ENCODE measurements around the gene PLAC8.
A peak's percentile ranks its signal among the peaks of the same experiment; 100 is the strongest.

PLAC8 gene

DNA sequence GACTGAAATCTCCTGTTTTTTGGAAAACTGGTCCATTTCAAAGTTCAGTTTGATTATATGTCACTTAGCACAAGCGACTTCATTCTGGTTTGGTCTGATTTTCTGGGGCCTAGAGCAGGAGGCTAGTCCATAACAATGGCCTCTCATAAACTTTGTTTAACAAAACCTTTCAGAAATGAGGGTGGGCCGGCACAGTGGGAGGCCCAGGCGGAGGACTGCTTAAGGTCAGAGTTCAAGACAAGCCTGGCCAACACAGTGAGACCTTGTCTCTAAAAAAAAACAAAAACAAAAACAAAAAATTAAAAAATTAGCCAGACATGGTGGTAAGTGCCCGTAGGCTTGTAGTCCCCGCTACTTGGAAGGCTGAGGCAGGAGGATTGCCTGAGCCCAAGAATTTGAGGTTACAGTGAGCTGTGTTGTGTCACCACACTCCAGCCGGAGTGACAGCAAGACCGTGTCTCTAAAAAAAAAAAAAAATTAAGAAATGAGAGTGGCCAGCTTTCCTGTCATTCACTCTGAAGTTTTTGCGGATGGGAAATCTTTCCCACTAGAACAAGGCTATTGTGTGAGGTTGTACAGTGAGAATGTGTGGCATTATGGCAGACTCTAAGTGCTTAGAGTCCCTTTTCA is 1.2 kb upstream of the PLAC8 start (continued):
- TF ChIP-seq ZNF23 (tag by site-specific recombination; IDR thresholded peaks at IDR 0.05; ENCODE audit: borderline replicate concordance) (no peak), ZNF560 (tag by site-specific recombination; IDR thresholded peaks at IDR 0.05; ENCODE audit: borderline replicate concordance) (no peak)

DNA sequence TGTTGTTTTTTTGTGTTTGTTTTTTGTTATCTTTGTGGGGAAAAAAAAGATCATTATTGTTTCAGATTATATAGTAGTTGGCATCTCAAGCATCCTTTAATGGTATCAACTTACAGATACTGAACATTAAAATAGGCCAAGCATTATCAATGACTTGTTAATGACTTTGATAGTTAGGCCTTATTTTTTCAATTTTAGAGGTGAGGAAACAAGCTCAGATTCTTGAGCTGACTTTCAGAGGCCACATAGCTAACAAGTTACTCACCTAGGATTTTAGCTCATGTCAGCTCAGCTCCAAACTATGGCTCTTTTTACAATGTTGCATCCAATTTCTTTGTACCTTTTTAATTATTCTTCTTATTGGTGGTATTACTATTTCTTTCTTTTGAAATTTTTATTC is 471 bp upstream of the PLAC8 start:
- Histone ChIP-seq H3K9me3 (ENCODE audit: control insufficient read depth, insufficient read depth, low read depth, low read length) (no peaks in the 10 kb centered on the region), H3K4me3 (ENCODE audit: low read depth, low read length) (no peak overlapping the region), H3K4me1 (ENCODE audit: control insufficient read depth, insufficient read depth, low read length) (no peaks in the 10 kb centered on the region), H3K36me3 (ENCODE audit: control insufficient read depth in 2 of 2, insufficient read depth in 1 of 2, low read length in 2 of 2) (no peaks in the 10 kb centered on the region), H3K27ac (ENCODE audit: extremely low read depth, low read depth, low read length) (no peak overlapping the region)
- TF ChIP-seq ZNF664 (tag by site-specific recombination; IDR thresholded peaks at IDR 0.05) (no peak), ZBTB21 (tag by site-specific recombination; IDR thresholded peaks at IDR 0.05) (no peak), ZNF501 (tag by site-specific recombination; IDR thresholded peaks at IDR 0.05) (no peak), ZNF510 (tag by site-specific recombination; IDR thresholded peaks at IDR 0.05; ENCODE audit: insufficient replicate concordance) (no peak), BCL11B (tag by site-specific recombination; IDR thresholded peaks at IDR 0.05; ENCODE audit: low read depth) (no peak), SP7 (tag by site-specific recombination; IDR thresholded peaks at IDR 0.05) (no peak), ZNF335 (tag by site-specific recombination; conservative IDR thresholded peaks at IDR 0.05) (no peak; the same call in 1 of the 2 replicates), ZBTB8A (tag by site-specific recombination; IDR thresholded peaks at IDR 0.05) (no peak), GLIS2 (tag by site-specific recombination; IDR thresholded peaks at IDR 0.05) (no peak), HOXA7 (CRISPR knock-in tag; IDR thresholded peaks at IDR 0.05; ENCODE audit: borderline replicate concordance) (no peak), MEIS1 (CRISPR knock-in tag; IDR thresholded peaks at IDR 0.05; ENCODE audit: borderline replicate concordance) (no peak), ZNF394 (tag by site-specific recombination; IDR thresholded peaks at IDR 0.05; ENCODE audit: borderline replicate concordance) (no peak), SP2 (tag by site-specific recombination; IDR thresholded peaks at IDR 0.05) (no peak), FEZF1 (tag by site-specific recombination; IDR thresholded peaks at IDR 0.05) (0 out of 2 replicates have a peak, but pooled peaks have one; percentile 9)
- TF ChIP-seq, protein P1, sequence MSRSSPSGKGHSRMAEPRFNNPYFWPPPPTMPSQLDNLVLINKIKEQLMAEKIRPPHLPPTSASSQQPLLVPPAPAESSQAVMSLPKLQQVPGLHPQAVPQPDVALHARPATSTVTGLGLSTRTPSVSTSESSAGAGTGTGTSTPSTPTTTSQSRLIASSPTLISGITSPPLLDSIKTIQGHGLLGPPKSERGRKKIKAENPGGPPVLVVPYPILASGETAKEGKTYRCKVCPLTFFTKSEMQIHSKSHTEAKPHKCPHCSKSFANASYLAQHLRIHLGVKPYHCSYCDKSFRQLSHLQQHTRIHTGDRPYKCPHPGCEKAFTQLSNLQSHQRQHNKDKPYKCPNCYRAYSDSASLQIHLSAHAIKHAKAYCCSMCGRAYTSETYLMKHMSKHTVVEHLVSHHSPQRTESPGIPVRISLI (tag by site-specific recombination; IDR thresholded peaks at IDR 0.05), result peak; percentile 81; the same call in 1 of the 2 replicates
- TF ChIP-seq, protein P2, sequence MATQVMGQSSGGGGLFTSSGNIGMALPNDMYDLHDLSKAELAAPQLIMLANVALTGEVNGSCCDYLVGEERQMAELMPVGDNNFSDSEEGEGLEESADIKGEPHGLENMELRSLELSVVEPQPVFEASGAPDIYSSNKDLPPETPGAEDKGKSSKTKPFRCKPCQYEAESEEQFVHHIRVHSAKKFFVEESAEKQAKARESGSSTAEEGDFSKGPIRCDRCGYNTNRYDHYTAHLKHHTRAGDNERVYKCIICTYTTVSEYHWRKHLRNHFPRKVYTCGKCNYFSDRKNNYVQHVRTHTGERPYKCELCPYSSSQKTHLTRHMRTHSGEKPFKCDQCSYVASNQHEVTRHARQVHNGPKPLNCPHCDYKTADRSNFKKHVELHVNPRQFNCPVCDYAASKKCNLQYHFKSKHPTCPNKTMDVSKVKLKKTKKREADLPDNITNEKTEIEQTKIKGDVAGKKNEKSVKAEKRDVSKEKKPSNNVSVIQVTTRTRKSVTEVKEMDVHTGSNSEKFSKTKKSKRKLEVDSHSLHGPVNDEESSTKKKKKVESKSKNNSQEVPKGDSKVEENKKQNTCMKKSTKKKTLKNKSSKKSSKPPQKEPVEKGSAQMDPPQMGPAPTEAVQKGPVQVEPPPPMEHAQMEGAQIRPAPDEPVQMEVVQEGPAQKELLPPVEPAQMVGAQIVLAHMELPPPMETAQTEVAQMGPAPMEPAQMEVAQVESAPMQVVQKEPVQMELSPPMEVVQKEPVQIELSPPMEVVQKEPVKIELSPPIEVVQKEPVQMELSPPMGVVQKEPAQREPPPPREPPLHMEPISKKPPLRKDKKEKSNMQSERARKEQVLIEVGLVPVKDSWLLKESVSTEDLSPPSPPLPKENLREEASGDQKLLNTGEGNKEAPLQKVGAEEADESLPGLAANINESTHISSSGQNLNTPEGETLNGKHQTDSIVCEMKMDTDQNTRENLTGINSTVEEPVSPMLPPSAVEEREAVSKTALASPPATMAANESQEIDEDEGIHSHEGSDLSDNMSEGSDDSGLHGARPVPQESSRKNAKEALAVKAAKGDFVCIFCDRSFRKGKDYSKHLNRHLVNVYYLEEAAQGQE (tag by site-specific recombination; IDR thresholded peaks at IDR 0.05), result no peak
- TF ChIP-seq, protein P3, sequence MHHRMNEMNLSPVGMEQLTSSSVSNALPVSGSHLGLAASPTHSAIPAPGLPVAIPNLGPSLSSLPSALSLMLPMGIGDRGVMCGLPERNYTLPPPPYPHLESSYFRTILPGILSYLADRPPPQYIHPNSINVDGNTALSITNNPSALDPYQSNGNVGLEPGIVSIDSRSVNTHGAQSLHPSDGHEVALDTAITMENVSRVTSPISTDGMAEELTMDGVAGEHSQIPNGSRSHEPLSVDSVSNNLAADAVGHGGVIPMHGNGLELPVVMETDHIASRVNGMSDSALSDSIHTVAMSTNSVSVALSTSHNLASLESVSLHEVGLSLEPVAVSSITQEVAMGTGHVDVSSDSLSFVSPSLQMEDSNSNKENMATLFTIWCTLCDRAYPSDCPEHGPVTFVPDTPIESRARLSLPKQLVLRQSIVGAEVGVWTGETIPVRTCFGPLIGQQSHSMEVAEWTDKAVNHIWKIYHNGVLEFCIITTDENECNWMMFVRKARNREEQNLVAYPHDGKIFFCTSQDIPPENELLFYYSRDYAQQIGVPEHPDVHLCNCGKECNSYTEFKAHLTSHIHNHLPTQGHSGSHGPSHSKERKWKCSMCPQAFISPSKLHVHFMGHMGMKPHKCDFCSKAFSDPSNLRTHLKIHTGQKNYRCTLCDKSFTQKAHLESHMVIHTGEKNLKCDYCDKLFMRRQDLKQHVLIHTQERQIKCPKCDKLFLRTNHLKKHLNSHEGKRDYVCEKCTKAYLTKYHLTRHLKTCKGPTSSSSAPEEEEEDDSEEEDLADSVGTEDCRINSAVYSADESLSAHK (tag by site-specific recombination; IDR thresholded peaks at IDR 0.05), result 0 out of 2 replicates have a peak, but pooled peaks have one; percentile 2
- ChIA-PET CTCF (interaction anchor here (0.7 kb wide), 1 partner anchor 737 kb away, joined by 3 read pairs; no protein-coding TSS in a partner anchor), POLR2A (no interaction called here)

Measured in HEK293 (cell line).